ENCODE measurements around the gene KIRREL1. TPM values are rescaled to one million over a fixed set of nuclear protein-coding genes. Genes with fewer than 3 reads are reported as not detected.

KIRREL1 gene
- total and polyA plus RNA-seq, 7 donors, result 0.92 to 57.0 (median 29.0) TPM

GRCh38 chr1:157995583-157996169 lies 2.2 kb downstream of the KIRREL1 start:
- Histone ChIP-seq H3K4me1 (peaks cover 0 to 71% (median 64%) of the 10 kb centered on the region in 4 donors), H3K9me3 (no peaks in the 10 kb centered on the region), H3K36me3 (no peaks in the 10 kb centered on the region), H3K27me3 (no peaks in the 10 kb centered on the region), H3K27ac (peak overlapping the region; percentile 91 to 99 (median 97)), H3K4me3 (peak overlapping the region; percentile 79 to 99 (median 98))
- 86 to 88% methylated on average over 3 of the region's 3 CpGs for WGBS, 2 donors
- intact Hi-C loops (cut with DNase I), result loop anchor here (2.0 kb wide), 1 partner anchor 15 kb away; no protein-coding TSS in a partner anchor
- TF ChIP-seq POLR2AphosphoS5 (IDR thresholded peaks at IDR 0.05) (no peak), EP300 (IDR thresholded peaks at IDR 0.05) (no peak), CTCF (IDR thresholded peaks at IDR 0.05) (no peak), POLR2A (IDR thresholded peaks at IDR 0.05) (no peak)
- DNase-seq, result peak; percentile 62

- WGBS, 2 donors, result 81 to 84% methylated on average over 5 of the region's 5 CpGs
- H3K9me3 ChIP-seq, result no peaks in the 10 kb centered on the region
- peaks cover 0 to 79% (median 71%) of the 10 kb centered on the region in 4 donors for H3K4me1 ChIP-seq
- no peaks in the 10 kb centered on the region for H3K27me3 ChIP-seq
- no peak for TF ChIP-seq CTCF (IDR thresholded peaks at IDR 0.05)
- no peak for TF ChIP-seq EP300 (IDR thresholded peaks at IDR 0.05)
- no peak for TF ChIP-seq POLR2A (IDR thresholded peaks at IDR 0.05)
- TF ChIP-seq POLR2AphosphoS5 (IDR thresholded peaks at IDR 0.05), result no peak
- peak overlapping the region in 3 of 4 donors; percentile 79 to 99 (median 98) for H3K4me3 ChIP-seq
- H3K27ac ChIP-seq, result peak overlapping the region; percentile 91 to 99 (median 97)
- no peaks in the 10 kb centered on the region for H3K36me3 ChIP-seq
- intact Hi-C loops (cut with DNase I), result no loop called here
- no peak for DNase-seq
These were observed 3.0 kb downstream of the KIRREL1 start for GRCh38 chr1:157996433-157996832.

GRCh38 chr1:158000507-158000906 lies 7.1 kb downstream of the KIRREL1 start:
- peaks cover 0 to 98% (median 93%) of the 10 kb centered on the region in 4 donors for H3K4me1 ChIP-seq
- 88 to 90% methylated on average over 4 of the region's 4 CpGs for WGBS, 2 donors

GRCh38 chr1:158002022-158002630 lies 8.7 kb downstream of the KIRREL1 start:
- TF ChIP-seq POLR2AphosphoS5 (IDR thresholded peaks at IDR 0.05) (no peak), EP300 (IDR thresholded peaks at IDR 0.05) (no peak), CTCF (IDR thresholded peaks at IDR 0.05) (no peak), POLR2A (IDR thresholded peaks at IDR 0.05) (no peak)
- intact Hi-C loops (cut with DNase I), result no loop called here
- 78 to 80% methylated on average over 4 of the region's 4 CpGs for WGBS, 2 donors
- DNase-seq, result no peak
- Histone ChIP-seq H3K36me3 (no peaks in the 10 kb centered on the region), H3K9me3 (no peaks in the 10 kb centered on the region), H3K4me1 (peaks cover 0 to 98% (median 93%) of the 10 kb centered on the region in 4 donors), H3K27me3 (no peaks in the 10 kb centered on the region), H3K4me3 (no peak overlapping the region), H3K27ac (peak overlapping the region; percentile 45 to 96 (median 80))

More at GRCh38 chr1:158000507-158000906, 7.1 kb downstream of the KIRREL1 start:
- H3K36me3 ChIP-seq, result no peaks in the 10 kb centered on the region
- no peak overlapping the region for H3K4me3 ChIP-seq
- TF ChIP-seq POLR2AphosphoS5 (IDR thresholded peaks at IDR 0.05), result no peak
- no peak for TF ChIP-seq EP300 (IDR thresholded peaks at IDR 0.05)
- TF ChIP-seq CTCF (IDR thresholded peaks at IDR 0.05), result no peak
- no peak for TF ChIP-seq POLR2A (IDR thresholded peaks at IDR 0.05)
- intact Hi-C loops (cut with DNase I), result no loop called here
- DNase-seq, result no peak
- peak overlapping the region in 3 of 4 donors; percentile 71 to 96 (median 88) for H3K27ac ChIP-seq
- H3K27me3 ChIP-seq, result no peaks in the 10 kb centered on the region
- no peaks in the 10 kb centered on the region for H3K9me3 ChIP-seq
